IPS-15b (cell line): ENCODE results near the gene NYAP2.
A peak's percentile ranks its signal among the peaks of the same experiment; 100 is the strongest.

ENCODE experiments used
- H3K27me3 ChIP-seq: one replicate; pipeline ENCODE4 v1.6.1; 2013; ENCODE audit warnings: low read length; ENCODE audit not compliant: control insufficient read depth, insufficient read depth
- H3K36me3 ChIP-seq: one replicate; pipeline ENCODE4 v1.6.1; 2013; ENCODE audit warnings: low read length; ENCODE audit not compliant: control insufficient read depth, insufficient read depth
- H3K4me1 ChIP-seq: one replicate; pipeline ENCODE4 v1.6.1; 2013; ENCODE audit warnings: mild to moderate bottlenecking, low read length; ENCODE audit not compliant: control insufficient read depth, insufficient read depth
- H3K4me3 ChIP-seq: one replicate; pipeline ENCODE4 v1.5.1; 2013; ENCODE audit warnings: low read depth, low read length
- H3K9ac ChIP-seq: one replicate; pipeline ENCODE4 v1.6.1; 2013; ENCODE audit warnings: low read depth, mild to moderate bottlenecking, low read length
- H3K9me3 ChIP-seq: one replicate; pipeline ENCODE4 v1.6.1; 2013; ENCODE audit warnings: mild to moderate bottlenecking, low read length; ENCODE audit not compliant: control insufficient read depth, insufficient read depth

The NYAP2 gene

GRCh38 chr2:225399504-225399903 is at the start of gene NYAP2:
Gene NYAP2, plus strand, starts transcription at chr2:225399710. Its CDS starts 9,171 bp downstream, at chr2:225408881.
- no peaks in the 10 kb centered on the region for H3K27me3 ChIP-seq
- no peaks in the 10 kb centered on the region for H3K9me3 ChIP-seq
- peak within 1 kb of the TSS; percentile 10 for H3K4me3 ChIP-seq
- no peak within 1 kb of the TSS for H3K9ac ChIP-seq
- no peaks in the 10 kb centered on the region for H3K4me1 ChIP-seq
- H3K36me3 ChIP-seq: no peaks in the 10 kb centered on the region

DNA sequence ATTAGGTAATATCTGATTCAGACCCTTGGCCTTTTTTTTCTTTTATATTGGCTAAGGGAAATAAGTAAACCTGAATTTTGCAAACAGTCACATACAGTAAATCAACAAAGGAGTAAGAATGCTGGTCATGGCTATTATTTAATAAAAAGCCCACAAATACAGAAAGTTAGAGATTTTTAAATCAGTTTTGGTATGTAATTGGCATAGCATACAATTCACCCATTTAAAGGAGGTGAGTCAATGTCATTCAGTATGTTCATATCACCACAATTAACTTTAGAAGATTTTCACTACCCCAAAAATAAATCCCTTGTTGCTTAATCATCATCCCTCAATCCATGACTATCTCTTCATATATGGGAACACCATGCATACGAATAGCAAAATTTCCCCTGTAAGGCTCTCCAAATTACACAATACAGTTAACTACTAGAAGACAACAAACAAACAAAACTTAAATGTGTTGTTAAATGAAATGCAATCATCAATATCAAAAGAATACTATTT is 45.9 kb upstream of the NYAP2 start:
- Histone ChIP-seq H3K9me3 (no peaks in the 10 kb centered on the region), H3K27me3 (no peaks in the 10 kb centered on the region), H3K36me3 (no peaks in the 10 kb centered on the region), H3K9ac (no peak overlapping the region), H3K4me1 (no peaks in the 10 kb centered on the region), H3K4me3 (no peak overlapping the region)

DNA sequence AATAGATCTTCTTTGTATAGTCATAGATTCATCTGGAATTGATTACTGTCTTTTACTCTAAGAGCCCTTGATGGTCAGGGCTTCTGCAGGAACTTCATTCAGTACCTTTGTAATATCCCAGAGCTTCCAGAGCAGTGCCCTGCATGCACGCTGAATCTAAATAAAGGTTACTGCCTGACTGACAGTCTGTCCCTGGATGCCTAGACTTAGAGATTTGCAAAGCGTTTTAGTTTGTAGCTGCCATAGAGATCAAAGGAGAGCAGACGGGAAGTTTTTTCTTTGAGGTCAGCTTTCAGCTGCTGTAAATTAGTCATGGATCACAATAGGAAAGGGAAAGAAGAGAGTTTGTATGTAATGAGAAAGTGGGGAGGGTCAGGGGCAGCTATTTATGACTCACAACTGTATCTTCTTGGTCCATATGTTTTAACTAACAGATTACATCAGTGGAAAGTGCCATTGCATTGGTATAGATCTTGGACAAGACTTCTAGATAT is 45.2 kb upstream of the NYAP2 start:
- H3K4me3 ChIP-seq: no peak overlapping the region
- no peaks in the 10 kb centered on the region for H3K4me1 ChIP-seq
- H3K36me3 ChIP-seq: no peaks in the 10 kb centered on the region
- H3K9ac ChIP-seq: no peak overlapping the region
- no peaks in the 10 kb centered on the region for H3K27me3 ChIP-seq
- no peaks in the 10 kb centered on the region for H3K9me3 ChIP-seq

DNA sequence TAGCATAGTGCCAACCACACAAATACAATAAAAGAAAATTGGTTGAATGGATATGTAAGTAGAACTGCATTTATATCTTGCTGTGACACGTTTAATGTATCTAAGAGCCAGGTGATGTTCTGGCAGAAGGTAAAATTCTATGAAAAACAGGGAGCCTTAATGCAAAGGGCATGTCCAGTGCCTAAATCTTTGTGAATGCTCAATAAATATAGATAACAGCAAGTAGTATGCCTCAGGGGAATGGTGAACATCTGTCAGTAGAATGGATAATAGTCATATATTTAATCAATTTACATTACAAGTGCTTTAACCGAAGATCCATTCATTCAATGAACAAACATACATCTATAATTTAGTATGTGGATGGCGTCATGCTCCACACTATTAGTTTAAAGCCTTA is 43.7 kb upstream of the NYAP2 start:
- H3K4me3 ChIP-seq: no peak overlapping the region
- no peaks in the 10 kb centered on the region for H3K27me3 ChIP-seq
- no peaks in the 10 kb centered on the region for H3K9me3 ChIP-seq

GRCh38 chr2:225366731-225367130 is 32.8 kb upstream of the NYAP2 start:
- H3K4me1 ChIP-seq: no peaks in the 10 kb centered on the region
- no peaks in the 10 kb centered on the region for H3K9me3 ChIP-seq
- no peaks in the 10 kb centered on the region for H3K27me3 ChIP-seq
- H3K36me3 ChIP-seq: no peaks in the 10 kb centered on the region
- H3K4me3 ChIP-seq: no peak overlapping the region
- H3K9ac ChIP-seq: no peak overlapping the region

More for the DNA sequence above, 43.7 kb upstream of the NYAP2 start:
- Histone ChIP-seq H3K9ac (no peak overlapping the region), H3K4me1 (no peaks in the 10 kb centered on the region), H3K36me3 (no peaks in the 10 kb centered on the region)

DNA sequence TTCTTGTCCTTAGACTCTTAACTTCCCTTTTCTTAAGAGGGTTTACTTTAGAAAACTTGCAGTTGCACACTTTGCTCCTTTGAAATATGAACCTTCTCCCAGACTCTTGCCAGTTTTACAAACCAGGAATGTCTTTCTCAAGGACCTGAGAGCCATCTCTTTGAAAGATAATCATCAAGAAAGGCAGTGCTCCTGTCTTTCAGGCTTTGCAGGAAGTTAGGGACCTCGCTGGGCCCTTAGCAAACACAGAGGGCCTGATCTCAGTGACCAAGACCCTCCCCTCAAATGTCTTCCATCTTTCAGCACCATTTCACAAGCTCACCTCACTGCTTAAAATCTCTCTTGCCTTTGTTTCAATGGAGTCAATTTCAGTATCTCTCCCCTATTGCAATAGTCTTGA is 32.0 kb upstream of the NYAP2 start:
- Histone ChIP-seq H3K4me1 (no peaks in the 10 kb centered on the region), H3K9me3 (no peaks in the 10 kb centered on the region), H3K4me3 (no peak overlapping the region), H3K27me3 (no peaks in the 10 kb centered on the region), H3K36me3 (no peaks in the 10 kb centered on the region), H3K9ac (no peak overlapping the region)

- no peaks in the 10 kb centered on the region for H3K27me3 ChIP-seq
- no peaks in the 10 kb centered on the region for H3K36me3 ChIP-seq
- no peaks in the 10 kb centered on the region for H3K9me3 ChIP-seq
- H3K4me3 ChIP-seq: no peak overlapping the region
- peaks cover 6% of the 10 kb centered on the region for H3K4me1 ChIP-seq
- H3K9ac ChIP-seq: no peak overlapping the region
These were observed 20.5 kb upstream of the NYAP2 start for GRCh38 chr2:225378984-225379383.

DNA sequence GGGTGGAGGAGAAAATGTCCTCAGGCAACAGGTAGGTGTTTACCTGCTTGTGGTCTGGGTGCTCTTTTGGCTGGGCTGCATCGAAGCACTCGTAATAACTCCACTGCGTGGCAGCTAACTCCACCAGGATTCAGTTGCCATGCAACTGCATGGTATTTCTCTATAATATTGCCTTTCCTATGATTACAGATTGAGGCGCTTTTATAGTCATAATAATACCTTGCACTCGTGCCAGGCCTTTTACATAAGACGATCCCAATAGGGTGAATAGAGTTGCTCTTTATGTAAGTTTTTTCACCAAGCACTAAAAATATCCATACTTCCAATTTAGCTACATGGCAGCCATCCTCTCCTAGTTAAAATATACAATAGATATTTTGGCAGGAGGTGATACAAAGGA is 19.7 kb upstream of the NYAP2 start:
- Histone ChIP-seq H3K9ac (no peak overlapping the region), H3K4me3 (no peak overlapping the region), H3K4me1 (peaks cover 6% of the 10 kb centered on the region), H3K27me3 (no peaks in the 10 kb centered on the region), H3K9me3 (no peaks in the 10 kb centered on the region), H3K36me3 (no peaks in the 10 kb centered on the region)

GRCh38 chr2:225381609-225382008 is 17.9 kb upstream of the NYAP2 start:
- Histone ChIP-seq H3K27me3 (no peaks in the 10 kb centered on the region), H3K9me3 (no peaks in the 10 kb centered on the region), H3K9ac (no peak overlapping the region), H3K4me3 (no peak overlapping the region), H3K4me1 (peaks cover 2% of the 10 kb centered on the region), H3K36me3 (no peaks in the 10 kb centered on the region)

DNA sequence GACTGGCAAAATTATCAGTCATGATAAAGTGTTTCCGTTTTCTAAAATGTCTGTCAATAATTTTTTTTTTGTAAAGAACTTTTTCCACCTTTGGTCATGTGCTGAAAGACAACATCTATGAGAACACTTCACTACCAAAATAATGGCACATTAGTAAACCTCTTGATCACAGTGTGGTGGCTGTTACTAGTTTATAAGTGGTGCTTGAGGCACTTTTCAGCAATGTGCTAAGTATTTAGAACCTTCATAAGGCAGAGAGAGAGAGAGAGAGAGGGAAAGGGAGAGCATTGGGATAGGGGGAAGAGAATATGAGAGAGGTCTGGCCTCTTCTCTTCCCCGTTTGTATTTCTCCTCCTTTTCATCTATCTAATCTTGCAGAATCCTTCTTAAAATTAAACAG is 1.1 kb upstream of the NYAP2 start:
- Histone ChIP-seq H3K27me3 (no peaks in the 10 kb centered on the region), H3K36me3 (no peaks in the 10 kb centered on the region), H3K9me3 (no peaks in the 10 kb centered on the region), H3K4me1 (no peaks in the 10 kb centered on the region), H3K9ac (no peak overlapping the region), H3K4me3 (no peak overlapping the region)

DNA sequence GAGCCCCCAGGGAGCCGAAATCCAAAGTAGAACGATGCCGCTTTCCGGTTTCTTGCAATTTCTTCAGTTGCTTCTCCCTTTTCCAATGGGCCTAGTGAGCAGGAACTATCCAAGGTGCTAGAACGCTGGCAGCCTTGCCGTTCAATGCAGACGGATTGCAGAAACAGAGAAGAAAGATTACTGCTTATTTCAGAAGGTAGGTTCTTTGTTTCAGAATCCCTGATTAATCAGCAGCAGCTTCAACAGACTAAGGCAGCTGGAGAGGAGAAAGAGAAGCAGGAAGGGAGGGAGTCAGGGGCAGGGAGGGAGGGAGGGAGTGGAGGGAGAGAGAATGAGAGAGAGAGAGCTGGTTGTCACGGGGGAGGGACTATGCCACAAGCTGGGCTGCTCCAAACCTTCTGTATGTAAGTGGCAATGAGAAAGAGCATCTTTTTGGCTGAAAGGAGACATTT is 576 bp downstream of the NYAP2 start:
- Histone ChIP-seq H3K4me3 (peak overlapping the region; percentile 10), H3K9ac (no peak overlapping the region), H3K36me3 (no peaks in the 10 kb centered on the region), H3K27me3 (no peaks in the 10 kb centered on the region), H3K9me3 (no peaks in the 10 kb centered on the region), H3K4me1 (no peaks in the 10 kb centered on the region)

DNA sequence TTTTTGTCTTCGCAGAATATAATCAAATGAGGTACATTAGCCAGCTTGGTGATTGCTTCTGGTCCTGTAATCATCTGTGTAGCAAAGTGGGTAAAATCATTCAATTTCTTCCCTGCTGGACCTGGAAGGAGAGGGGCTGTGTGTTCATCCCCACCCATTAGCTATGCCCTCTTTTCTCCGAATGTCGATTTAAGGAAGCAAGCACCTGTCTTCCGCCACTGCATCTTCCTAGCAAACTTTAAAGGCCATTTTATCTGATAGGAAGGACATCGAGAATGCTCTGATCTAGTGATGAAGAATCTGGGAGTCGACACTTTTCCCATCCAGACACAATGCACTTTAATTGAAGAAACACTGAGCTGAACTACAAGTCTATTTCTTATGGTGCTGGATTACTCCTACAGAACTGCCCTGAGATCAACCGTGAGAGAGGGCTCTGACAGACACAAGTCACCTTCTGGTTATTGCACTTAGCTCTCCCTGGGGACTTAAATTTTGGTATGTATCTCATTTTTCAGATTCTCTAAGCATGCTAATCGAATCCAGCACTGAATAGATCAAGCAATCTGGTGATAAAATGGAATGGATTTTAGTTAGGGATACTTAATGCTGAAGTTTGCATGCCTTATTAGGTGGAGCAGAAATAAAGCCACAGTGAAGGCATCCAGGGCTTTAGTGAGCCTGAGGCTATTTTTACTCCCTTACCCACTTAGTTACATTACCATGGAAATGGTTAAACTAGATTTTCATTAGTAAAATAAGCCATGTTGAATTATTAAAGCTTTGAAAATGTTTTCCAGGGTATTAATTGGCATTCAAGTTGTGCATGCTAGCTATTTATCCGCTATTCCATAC is 1.3 kb downstream of the NYAP2 start:
- no peak overlapping the region for H3K9ac ChIP-seq
- H3K9me3 ChIP-seq: no peaks in the 10 kb centered on the region
- no peak overlapping the region for H3K4me3 ChIP-seq
- no peaks in the 10 kb centered on the region for H3K36me3 ChIP-seq
- H3K27me3 ChIP-seq: no peaks in the 10 kb centered on the region
- no peaks in the 10 kb centered on the region for H3K4me1 ChIP-seq
